GM19467 (cell line): Measurements from ENCODE around the gene SAMD7.

Experiments
- ATAC-seq: cut with Tn5 transposase; IDR thresholded peaks from one replicate; pipeline ENCODE4 v1.9.1; 2021; ENCODE audit warnings: mild to moderate bottlenecking, moderate library complexity; ENCODE audit not compliant: unreplicated experiment

Gene SAMD7

GRCh38 chr3:169907476-169907875, 3.9 kb upstream of the SAMD7 start:
- ATAC-seq = no peak

- no peak for ATAC-seq
Observed at GRCh38 chr3:169907944-169908343, 3.4 kb upstream of the SAMD7 start.

- no peak for ATAC-seq
Observed at GRCh38 chr3:169913323-169913722, 2.0 kb downstream of the SAMD7 start.

GRCh38 chr3:169914321-169914720, 2.9 kb downstream of the SAMD7 start:
- no peak for ATAC-seq

- ATAC-seq = no peak
Observed at GRCh38 chr3:169923189-169923588, 11.8 kb downstream of the SAMD7 start.

- no peak for ATAC-seq
Observed at GRCh38 chr3:169923831-169924230, 12.5 kb downstream of the SAMD7 start.

GRCh38 chr3:169929830-169930519, 18.6 kb downstream of the SAMD7 start:
- ATAC-seq = no peak

- ATAC-seq = no peak
Observed at GRCh38 chr3:169930843-169931242, 19.5 kb downstream of the SAMD7 start.

GRCh38 chr3:169931747-169932520, 20.6 kb downstream of the SAMD7 start:
- peak; percentile 93 for ATAC-seq

GRCh38 chr3:169939320-169939719, 27.9 kb downstream of the SAMD7 start:
- ATAC-seq = no peak

- no peak for ATAC-seq
Observed at GRCh38 chr3:169939751-169940150, 28.4 kb downstream of the SAMD7 start.

- peak; percentile 74 for ATAC-seq
Observed at GRCh38 chr3:169940470-169941181, 29.3 kb downstream of the SAMD7 start.

- peak; percentile 80 for ATAC-seq
Observed at GRCh38 chr3:169945313-169945712, 33.9 kb downstream of the SAMD7 start.

- ATAC-seq = no peak
Observed at GRCh38 chr3:169946336-169946735, 35.0 kb downstream of the SAMD7 start.

- ATAC-seq = no peak
Observed at GRCh38 chr3:169948559-169949448, 37.4 kb downstream of the SAMD7 start.

GRCh38 chr3:169952045-169952444, 40.7 kb downstream of the SAMD7 start:
- ATAC-seq = no peak

- no peak for ATAC-seq
Observed at GRCh38 chr3:169953462-169954141, 42.2 kb downstream of the SAMD7 start.

GRCh38 chr3:169954142-169954756, 42.9 kb downstream of the SAMD7 start:
- no peak for ATAC-seq

GRCh38 chr3:169955406-169955805, 44.0 kb downstream of the SAMD7 start:
- ATAC-seq = no peak

GRCh38 chr3:169964176-169964575, 52.8 kb downstream of the SAMD7 start:
- ATAC-seq = no peak
